Measurements from ENCODE around the gene GFY.

GRCh38 chr19:49470615-49470978, 45.4 kb downstream of the GFY start:
- no peak for TF ChIP-seq POLR2A (IDR thresholded peaks at IDR 0.05)
- TF ChIP-seq CTCF (IDR thresholded peaks at IDR 0.05): no peak

All from right lobe of liver (tissue), 4 donors.